Measurements from ENCODE around the gene BCKDK.

Gene BCKDK

DNA sequence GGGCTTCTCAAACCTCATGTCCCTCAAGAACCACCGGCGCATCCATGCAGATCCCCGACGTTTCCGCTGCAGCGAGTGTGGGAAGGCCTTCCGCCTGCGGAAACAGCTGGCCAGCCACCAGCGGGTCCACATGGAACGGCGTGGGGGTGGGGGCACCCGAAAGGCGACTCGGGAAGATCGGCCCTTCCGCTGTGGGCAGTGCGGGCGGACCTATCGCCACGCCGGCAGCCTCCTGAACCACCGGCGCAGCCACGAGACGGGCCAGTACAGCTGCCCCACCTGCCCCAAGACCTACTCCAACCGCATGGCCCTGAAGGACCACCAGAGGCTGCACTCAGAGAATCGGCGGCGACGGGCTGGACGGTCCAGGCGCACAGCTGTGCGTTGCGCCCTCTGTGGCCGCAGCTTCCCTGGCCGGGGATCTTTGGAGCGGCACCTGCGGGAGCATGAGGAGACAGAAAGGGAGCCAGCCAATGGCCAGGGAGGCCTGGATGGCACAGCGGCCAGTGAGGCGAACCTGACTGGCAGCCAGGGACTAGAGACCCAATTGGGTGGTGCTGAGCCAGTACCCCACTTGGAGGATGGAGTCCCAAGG is 28.1 kb upstream of the BCKDK start:
- no peak for DNase-seq (ENCODE audit: low read depth in 2 of 2)

DNA sequence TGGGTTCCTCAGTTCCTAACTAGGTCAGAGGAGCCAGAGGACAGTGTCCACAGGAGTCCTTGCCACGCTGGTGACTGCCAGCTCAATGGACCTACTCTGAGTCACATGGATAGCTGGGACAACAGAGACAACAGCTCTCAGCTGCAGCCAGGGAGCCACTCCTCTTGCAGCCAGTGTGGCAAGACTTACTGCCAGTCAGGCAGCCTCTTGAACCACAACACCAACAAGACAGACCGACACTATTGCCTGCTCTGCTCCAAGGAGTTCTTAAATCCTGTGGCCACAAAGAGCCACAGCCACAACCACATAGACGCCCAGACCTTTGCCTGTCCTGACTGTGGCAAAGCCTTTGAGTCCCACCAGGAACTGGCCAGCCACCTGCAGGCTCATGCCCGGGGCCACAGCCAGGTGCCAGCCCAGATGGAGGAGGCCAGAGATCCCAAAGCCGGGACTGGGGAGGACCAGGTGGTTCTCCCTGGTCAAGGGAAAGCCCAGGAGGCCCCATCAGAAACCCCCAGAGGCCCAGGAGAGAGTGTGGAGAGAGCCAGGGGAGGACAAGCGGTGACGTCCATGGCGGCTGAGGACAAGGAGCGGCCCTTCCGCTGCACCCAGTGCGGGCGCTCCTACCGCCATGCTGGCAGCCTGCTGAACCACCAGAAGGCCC is 27.3 kb upstream of the BCKDK start:
- no peak for DNase-seq (ENCODE audit: low read depth in 2 of 2)

- DNase-seq (ENCODE audit: low read depth in 2 of 2): no peak
Observed at GRCh38 chr16:31081428-31082351, 26.5 kb upstream of the BCKDK start.

DNA sequence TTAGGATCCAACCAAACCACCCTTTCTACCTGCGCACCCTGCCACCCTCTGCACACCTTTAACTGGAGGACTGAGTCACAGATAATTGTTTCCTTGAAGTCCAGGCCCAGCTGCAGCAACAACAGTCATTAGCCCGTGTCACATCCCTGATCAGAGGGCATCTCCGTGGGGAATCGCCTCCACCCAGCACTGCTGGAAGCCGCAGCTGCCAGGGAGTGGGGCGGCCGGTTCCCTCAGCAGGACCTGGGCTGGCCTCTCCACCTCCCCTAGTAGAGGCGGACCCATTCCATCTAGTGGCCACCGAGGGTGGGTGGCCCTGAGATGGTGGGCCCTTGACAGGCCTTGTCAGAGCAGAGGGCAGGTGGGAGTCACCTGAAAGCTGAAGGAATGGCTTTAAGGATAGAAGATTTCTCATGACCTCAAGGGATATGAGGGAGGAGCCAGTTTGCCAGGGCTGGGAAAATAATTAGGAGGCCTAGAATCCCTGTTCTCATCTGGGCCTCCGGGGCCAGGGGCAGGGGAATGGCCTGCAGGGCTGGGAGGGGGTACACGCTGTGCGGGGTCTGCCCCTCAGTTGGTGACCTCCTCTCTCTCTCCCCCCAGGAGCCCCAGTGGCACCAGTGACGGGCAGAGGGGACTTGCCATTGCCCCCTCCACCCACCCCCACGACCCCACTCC is 25.7 kb upstream of the BCKDK start:
- DNase-seq (ENCODE audit: low read depth in 2 of 2): no peak

- DNase-seq (ENCODE audit: low read depth in 2 of 2): no peak
Observed at GRCh38 chr16:31083081-31083480, 25.1 kb upstream of the BCKDK start.

- no peak for DNase-seq (ENCODE audit: low read depth in 2 of 2)
Observed at GRCh38 chr16:31083556-31083955, 24.6 kb upstream of the BCKDK start.

DNA sequence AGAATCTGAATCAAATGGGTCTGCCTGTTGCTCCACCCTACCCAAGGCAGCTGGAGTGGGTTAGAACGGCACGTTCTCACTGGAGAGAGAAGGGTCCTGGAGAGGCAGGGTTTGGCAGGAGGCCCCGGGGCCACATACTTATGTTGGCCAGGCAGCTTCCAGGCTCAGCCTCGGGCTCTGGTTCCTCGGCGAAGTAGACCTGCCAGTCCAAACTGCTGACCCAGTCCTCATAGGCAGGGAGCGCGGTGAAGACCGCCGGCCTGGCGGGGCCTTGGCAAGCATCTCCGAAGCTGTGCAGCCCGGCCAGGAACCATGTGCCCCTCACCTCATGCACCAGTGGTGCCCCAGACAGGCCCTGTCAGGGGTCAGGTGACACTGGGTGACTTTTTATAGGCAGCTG is 24.2 kb upstream of the BCKDK start:
- DNase-seq (ENCODE audit: low read depth in 2 of 2): no peak

DNA sequence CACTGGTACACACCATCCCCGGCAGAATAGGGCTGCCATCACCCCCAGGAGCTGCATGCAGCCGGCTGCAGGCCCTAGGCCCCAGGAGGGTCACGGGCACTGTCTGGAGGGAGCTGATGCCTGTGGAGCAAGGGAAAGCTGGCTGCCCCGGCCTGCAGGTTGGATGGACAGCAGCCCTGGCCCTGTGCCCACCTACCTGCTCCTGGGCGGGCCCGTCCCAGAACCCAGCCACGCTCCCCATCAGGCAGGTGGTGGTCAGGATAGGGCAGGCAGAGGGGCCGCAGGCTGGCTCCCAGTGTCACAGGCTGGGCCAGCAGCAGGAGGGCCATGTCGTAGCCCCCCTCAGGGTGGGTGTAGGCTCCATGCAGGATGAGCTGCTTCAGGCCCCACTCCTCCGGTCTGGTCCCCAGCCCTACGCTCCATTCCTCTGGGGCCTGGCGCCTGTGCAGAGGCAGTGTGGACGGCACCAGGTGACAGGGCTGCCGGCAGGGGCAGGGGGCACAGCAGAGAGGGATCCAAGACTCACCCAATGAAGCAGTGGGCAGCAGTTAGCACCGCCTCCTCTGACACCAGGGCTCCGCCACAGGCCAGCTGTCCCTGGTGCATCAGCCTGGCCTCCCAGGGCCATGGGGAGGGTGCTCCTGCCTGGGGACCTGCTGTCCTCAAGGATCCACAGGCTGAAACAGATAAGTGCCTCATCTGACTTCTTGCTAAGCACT is 23.4 kb upstream of the BCKDK start:
- DNase-seq (ENCODE audit: low read depth in 2 of 2): no peak

GRCh38 chr16:31085411-31085810 is 22.8 kb upstream of the BCKDK start:
- no peak for DNase-seq (ENCODE audit: low read depth in 2 of 2)

GRCh38 chr16:31085873-31086628 is 22.1 kb upstream of the BCKDK start:
- no peak for DNase-seq (ENCODE audit: low read depth in 2 of 2)

DNA sequence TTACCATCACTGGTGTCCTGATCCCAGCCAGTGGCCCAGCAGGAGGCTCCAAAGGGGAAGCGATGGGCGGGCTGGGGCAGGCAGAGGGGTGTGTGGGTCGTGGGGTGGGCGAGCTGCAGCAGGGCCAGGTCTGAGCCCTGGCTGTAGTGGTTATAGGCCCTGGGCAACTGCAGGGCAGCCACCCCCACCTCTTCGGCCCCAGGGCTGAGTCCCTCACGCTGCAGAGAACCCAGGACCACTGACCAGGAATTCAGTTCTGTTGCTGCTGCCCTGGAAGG is 21.6 kb upstream of the BCKDK start:
- no peak for DNase-seq (ENCODE audit: low read depth in 2 of 2)

GRCh38 chr16:31087481-31087880 is 20.7 kb upstream of the BCKDK start:
- no peak for DNase-seq (ENCODE audit: low read depth in 2 of 2)

DNA sequence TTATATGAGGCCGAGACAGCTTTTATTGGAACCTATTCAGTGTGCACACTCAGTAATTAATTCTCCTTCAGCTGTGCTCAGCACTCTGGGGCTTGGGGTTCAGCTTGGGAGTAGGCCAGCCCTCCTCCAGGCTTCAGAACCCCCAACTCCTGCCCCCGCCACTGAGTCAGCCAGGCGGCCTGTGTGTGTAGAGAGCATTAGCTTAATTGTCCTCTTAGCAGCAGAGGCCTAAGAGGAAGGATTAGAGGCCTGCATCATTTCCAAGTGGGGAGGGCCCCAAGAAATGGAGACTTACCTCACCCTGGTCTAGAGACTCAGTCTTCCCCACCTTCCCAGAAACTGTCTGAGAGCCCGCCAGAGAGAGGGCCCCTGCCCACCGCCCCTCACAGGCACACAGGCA is 20.2 kb upstream of the BCKDK start:
- DNase-seq (ENCODE audit: low read depth in 2 of 2): no peak

DNA sequence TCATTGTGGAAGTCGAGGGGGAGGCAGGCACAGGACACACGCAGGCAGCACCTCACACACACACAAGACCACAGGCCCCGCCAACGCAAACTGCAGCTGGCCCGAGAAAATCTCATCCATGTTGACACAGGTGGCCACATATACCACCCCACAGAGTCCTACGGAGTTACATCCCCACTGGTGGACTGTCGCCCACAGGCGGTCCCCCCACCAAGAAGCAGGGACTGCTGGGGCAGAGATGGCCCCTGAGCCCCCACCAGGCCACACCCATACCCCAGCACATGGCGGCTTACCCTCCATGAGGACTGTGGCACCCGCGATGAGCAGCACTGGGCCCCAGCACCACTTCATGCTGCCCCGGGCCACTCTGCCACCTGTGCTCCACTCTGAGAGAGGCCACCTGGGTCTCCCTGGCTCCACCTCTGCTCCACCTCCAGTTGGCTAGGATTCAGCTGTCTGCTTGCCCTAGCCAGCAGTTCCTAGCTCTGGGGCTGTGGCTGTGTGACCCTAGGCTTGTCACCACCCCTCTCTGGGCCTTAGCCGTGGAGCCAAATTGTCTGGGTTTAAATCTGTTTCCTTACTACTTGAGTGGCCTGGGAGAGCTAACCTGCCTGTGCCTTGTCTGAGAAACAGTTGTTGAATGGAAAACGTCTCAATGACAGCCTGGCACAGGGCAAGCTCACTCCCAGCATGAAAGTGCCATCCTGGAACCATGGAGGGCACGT is 19.6 kb upstream of the BCKDK start, which contains the start of gene PRSS53:
Gene PRSS53, minus strand, starts transcription at position 485 of the 725 bp plus-strand sequence. Its CDS starts 134 bp downstream, at position 351.
- DNase-seq (ENCODE audit: low read depth in 2 of 2): no peak

GRCh38 chr16:31089199-31089598 is 19.0 kb upstream of the BCKDK start:
- no peak for DNase-seq (ENCODE audit: low read depth in 2 of 2)

GRCh38 chr16:31090540-31090939 is 17.6 kb upstream of the BCKDK start:
- DNase-seq (ENCODE audit: low read depth in 2 of 2): no peak

- DNase-seq (ENCODE audit: low read depth in 2 of 2): no peak
Observed at GRCh38 chr16:31092330-31092729, 15.9 kb upstream of the BCKDK start.

- no peak for DNase-seq (ENCODE audit: low read depth in 2 of 2)
Observed at GRCh38 chr16:31093132-31093703, 15.0 kb upstream of the BCKDK start.

- DNase-seq (ENCODE audit: low read depth in 2 of 2): no peak
Observed at GRCh38 chr16:31094088-31094423, 14.1 kb upstream of the BCKDK start.
